Retinal pigment epithelial cell (primary cell): ENCODE data around the gene MYH16.
"Not testable (repeated sequence)": the region's sequence is repeated elsewhere in the genome, so short reads cannot be mapped to it uniquely, and the experiment has no call there.

Experiments
- DNase-seq: peaks from one replicate; pipeline ENCODE4 v3.0.0-alpha.2; 2010; ENCODE audit warnings: low read depth
- H3K4me3 ChIP-seq: 2 replicates; pipeline ENCODE4 v1.5.1; 2011; ENCODE audit warnings: mild to moderate bottlenecking, low read length, control low read depth, moderate library complexity
- TF ChIP-seq, protein P1 (sequence below): conservative IDR thresholded peaks from 2 replicates; pipeline ENCODE4 v1.5.1; 2011; ENCODE audit warnings: low read depth, low read length, control low read depth, inconsistent platforms

The MYH16 gene

DNA sequence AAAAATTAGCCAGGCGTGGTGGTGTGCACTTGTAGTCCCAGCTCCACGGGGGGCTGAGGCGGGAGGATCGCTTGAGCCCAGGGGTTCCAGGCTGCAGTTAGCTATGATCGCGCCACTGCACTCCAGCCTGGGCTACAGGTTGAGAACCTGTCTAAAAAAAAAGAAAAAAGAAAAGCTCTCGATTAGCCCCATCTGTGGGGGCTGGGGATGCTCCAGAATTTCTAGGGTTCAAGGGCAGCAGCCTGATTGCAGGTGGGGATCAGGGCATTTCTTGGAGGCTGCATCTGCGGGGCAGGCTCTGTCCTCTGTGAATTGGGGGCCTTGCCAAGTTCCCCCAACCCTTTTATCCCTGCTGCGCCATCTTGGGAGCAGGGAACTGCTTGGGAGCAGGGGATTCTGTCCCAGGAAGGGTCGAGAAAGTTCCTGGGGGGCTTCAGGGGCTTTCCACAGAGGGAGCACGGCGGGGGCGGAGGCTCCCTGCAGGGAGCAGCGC lies 52.4 kb downstream of the MYH16 start:
- no peak for DNase-seq
- TF ChIP-seq, protein P1, sequence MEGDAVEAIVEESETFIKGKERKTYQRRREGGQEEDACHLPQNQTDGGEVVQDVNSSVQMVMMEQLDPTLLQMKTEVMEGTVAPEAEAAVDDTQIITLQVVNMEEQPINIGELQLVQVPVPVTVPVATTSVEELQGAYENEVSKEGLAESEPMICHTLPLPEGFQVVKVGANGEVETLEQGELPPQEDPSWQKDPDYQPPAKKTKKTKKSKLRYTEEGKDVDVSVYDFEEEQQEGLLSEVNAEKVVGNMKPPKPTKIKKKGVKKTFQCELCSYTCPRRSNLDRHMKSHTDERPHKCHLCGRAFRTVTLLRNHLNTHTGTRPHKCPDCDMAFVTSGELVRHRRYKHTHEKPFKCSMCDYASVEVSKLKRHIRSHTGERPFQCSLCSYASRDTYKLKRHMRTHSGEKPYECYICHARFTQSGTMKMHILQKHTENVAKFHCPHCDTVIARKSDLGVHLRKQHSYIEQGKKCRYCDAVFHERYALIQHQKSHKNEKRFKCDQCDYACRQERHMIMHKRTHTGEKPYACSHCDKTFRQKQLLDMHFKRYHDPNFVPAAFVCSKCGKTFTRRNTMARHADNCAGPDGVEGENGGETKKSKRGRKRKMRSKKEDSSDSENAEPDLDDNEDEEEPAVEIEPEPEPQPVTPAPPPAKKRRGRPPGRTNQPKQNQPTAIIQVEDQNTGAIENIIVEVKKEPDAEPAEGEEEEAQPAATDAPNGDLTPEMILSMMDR: no peak
- H3K4me3 ChIP-seq: peak overlapping the region; percentile 99

DNA sequence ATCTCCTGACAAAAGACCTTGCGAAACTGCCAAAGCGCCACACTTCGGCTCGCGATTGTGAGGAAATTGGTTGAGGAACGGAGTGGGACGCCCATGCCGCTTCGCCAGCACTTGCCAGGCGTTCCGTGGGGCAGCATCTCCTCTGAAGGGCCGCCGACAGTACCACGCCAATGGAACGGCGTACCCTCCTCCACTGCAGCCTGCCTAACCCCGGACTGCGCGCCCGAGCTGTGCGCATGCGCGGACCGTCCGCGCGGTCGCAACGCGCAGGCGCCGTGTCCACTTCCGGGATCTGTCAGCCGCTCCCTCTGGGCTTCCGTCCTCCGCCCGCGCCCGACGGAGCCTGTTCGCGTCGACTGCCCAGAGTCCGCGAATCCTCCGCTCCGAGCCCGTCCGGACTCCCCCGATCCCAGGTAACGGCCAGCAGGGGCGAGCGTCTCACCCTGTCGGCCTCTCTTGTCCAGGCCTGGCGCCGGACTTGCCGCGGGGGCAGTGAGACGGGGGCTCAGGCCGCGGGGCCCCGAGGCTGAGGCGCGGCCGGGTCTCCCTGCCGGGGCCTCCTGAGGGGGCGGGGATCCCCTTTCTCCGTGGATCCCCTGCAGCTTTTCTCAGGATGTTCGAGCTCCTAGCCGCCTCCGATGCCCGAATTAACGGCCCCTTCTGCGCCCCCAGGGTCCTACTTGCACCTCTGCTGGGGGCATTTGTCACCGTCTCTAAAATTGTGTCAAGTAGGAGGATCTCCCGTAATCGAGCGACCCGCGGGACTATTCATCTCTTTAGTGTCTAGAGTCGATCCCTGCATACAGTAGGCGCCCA lies 53.2 kb downstream of the MYH16 start, which contains the start of gene ARPC1A:
Gene ARPC1A (plus strand): TSS at position 307 of the 816 bp plus-strand sequence. CDS start 7,456 bp downstream, outside the sequence.
- peak; percentile 75 for DNase-seq
- peak within 1 kb of the TSS; percentile 99 for H3K4me3 ChIP-seq
- TF ChIP-seq, protein P1: peak; percentile 29

DNA sequence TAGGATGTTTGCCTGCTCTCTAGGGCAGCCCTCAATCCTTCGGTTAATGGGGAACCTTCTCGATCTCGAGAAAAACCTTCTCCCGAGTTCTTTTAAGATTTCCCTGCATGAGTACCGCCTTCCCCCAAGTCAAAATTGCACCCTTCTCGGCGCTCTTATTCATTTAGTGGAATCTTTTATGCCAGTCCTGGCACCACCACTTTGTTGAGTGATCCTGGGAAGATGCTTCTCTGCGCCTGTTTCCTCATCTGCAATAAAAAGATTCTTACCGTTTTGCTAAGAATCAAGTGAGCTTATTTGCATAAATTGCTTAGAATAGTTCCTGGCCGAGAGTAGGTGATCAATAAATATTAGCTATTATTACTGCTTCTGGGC lies 53.8 kb downstream of the MYH16 start:
- TF ChIP-seq, protein P1: no peak
- peak overlapping the region; percentile 99 for H3K4me3 ChIP-seq
- DNase-seq: no peak

DNA sequence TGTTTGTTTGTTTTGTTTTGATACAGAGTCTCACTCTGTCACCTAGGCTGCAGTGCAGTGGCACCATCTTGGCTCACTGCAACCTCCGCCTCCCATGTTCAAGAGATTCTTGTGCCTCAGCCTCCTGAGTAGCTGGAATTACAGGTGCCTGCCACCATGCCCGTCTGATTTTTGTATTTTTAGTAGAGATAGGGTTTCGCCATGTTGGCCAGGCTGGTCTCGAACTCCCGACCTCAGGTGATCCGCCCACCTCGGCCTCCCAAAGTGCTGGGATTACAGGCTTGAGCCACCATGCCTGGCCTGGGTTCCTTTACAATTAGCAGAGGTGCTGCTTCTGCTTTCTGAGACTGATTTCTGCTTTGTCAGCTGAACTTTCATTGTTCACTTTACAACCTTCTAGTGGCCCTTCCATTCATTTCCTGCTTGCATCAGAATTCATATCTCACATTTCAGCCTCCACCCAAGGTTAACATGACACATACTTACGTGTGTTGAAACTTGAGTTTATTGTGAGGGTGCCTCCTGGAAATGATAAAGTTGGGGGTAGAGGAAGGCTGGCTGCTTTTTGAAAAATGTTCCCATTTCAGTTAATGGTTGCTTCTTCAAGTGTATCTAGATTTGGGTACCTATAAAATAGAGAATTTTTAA lies 57.8 kb downstream of the MYH16 start:
- not testable (repeated sequence) for H3K4me3 ChIP-seq, DNase-seq

DNA sequence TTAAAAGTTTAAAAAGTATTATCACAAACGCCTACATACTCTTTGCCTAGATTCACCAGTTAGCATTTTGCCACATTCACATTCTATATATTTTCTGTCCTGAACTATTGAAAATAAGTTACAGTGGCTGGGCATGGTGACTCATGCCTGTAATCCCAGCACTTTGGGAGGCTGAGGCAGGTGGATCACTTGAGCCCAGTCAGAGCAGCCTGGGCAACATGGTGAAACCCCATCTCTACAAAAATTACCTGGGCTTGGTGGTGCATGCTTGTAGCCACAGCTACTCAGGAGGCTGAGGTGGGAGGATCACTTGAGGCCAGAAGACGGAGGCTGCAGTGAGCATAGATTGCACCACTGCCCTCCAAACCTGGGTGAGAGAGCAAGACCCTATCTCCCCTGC lies 58.4 kb downstream of the MYH16 start:
- no peak overlapping the region for H3K4me3 ChIP-seq
- TF ChIP-seq, protein P1: no peak
- no peak for DNase-seq

DNA sequence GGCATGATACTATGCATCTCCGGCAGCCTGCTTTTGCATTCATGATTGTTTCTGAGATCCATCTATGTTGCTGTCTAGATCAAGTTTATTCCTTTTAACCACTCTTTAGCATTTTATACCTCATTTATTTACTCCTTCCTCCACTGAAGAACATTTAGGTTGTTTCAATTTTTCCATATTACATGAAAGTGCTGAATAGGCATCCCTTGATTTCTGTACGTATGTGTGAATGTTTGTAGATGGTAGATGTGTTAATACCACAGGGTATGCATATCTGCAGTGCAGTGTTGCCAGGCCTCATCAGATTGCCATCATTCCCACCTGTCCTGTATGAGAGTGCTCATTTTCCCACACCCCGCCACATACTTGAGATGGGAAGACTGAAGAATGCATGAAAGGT lies 67.0 kb downstream of the MYH16 start:
- no peak for DNase-seq
- TF ChIP-seq, protein P1: no peak
- no peak overlapping the region for H3K4me3 ChIP-seq

GRCh38 chr7:99340659-99341058 lies 68.0 kb downstream of the MYH16 start:
- TF ChIP-seq, protein P1: no peak
- no peak overlapping the region for H3K4me3 ChIP-seq
- no peak for DNase-seq
